Nephron progenitor cell (in vitro differentiated cells): Measurements from ENCODE around the gene CFD.

Experiments
- DNase-seq: peaks from one replicate; pipeline ENCODE4 v3.0.0; 2021
- H3K27ac Mint-ChIP-seq: 2 replicates; pipeline ENCODE4 v1.8.0; 2021; ENCODE audit warnings: mild to moderate bottlenecking, moderate library complexity, mixed read lengths
- H3K27me3 Mint-ChIP-seq: 2 replicates; pipeline ENCODE4 v1.8.0; 2021; ENCODE audit warnings: mild to moderate bottlenecking, low read depth, mixed read lengths; ENCODE audit not compliant: poor library complexity
- H3K36me3 Mint-ChIP-seq: 2 replicates; pipeline ENCODE4 v1.8.0; 2021; ENCODE audit warnings: low read depth, mixed read lengths
- H3K4me1 Mint-ChIP-seq: 2 replicates; pipeline ENCODE4 v1.8.0; 2021; ENCODE audit warnings: mixed read lengths
- H3K4me3 Mint-ChIP-seq: 2 replicates; pipeline ENCODE4 v1.8.0; 2021; ENCODE audit warnings: mild to moderate bottlenecking, moderate library complexity, mixed read lengths
- H3K9me3 Mint-ChIP-seq: 2 replicates; pipeline ENCODE4 v1.8.0; 2021; ENCODE audit warnings: mild to moderate bottlenecking, moderate library complexity, mixed read lengths
- TF ChIP-seq, protein P1 (sequence below): fragments of 200-600 bp; sonication (generic); IDR thresholded peaks from 2 replicates; pipeline ENCODE4 v1.5.0; 2021; ENCODE audit warnings: antibody characterized with exemption

CFD gene

DNA sequence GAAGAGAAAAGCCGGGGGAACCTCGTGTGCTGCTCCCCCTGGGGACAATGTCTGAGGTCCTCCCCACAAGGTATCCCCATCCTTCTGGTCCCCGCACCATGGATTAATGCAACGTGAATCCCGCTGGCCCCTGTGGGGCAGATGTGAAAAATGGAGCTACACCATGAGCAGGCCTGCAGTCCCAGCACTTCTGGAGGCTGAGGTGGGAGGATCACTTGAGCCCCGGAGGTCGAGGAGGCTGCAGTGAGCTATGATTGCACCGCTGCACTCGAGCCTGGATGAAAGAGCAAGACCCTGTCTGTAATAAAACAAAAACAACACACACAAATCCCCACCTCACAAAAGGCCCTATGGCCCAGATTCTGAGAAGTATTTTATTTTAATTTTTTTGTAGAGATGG, 1.2 kb upstream of the CFD start:
- no peak overlapping the region for H3K27ac Mint-ChIP-seq
- TF ChIP-seq, protein P1, sequence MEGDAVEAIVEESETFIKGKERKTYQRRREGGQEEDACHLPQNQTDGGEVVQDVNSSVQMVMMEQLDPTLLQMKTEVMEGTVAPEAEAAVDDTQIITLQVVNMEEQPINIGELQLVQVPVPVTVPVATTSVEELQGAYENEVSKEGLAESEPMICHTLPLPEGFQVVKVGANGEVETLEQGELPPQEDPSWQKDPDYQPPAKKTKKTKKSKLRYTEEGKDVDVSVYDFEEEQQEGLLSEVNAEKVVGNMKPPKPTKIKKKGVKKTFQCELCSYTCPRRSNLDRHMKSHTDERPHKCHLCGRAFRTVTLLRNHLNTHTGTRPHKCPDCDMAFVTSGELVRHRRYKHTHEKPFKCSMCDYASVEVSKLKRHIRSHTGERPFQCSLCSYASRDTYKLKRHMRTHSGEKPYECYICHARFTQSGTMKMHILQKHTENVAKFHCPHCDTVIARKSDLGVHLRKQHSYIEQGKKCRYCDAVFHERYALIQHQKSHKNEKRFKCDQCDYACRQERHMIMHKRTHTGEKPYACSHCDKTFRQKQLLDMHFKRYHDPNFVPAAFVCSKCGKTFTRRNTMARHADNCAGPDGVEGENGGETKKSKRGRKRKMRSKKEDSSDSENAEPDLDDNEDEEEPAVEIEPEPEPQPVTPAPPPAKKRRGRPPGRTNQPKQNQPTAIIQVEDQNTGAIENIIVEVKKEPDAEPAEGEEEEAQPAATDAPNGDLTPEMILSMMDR: no peak
- no peak overlapping the region for H3K4me3 Mint-ChIP-seq
- H3K9me3 Mint-ChIP-seq: no peaks in the 10 kb centered on the region
- H3K27me3 Mint-ChIP-seq: peaks cover 49% of the 10 kb centered on the region
- no peaks in the 10 kb centered on the region for H3K36me3 Mint-ChIP-seq
- DNase-seq: no peak
- no peaks in the 10 kb centered on the region for H3K4me1 Mint-ChIP-seq

DNA sequence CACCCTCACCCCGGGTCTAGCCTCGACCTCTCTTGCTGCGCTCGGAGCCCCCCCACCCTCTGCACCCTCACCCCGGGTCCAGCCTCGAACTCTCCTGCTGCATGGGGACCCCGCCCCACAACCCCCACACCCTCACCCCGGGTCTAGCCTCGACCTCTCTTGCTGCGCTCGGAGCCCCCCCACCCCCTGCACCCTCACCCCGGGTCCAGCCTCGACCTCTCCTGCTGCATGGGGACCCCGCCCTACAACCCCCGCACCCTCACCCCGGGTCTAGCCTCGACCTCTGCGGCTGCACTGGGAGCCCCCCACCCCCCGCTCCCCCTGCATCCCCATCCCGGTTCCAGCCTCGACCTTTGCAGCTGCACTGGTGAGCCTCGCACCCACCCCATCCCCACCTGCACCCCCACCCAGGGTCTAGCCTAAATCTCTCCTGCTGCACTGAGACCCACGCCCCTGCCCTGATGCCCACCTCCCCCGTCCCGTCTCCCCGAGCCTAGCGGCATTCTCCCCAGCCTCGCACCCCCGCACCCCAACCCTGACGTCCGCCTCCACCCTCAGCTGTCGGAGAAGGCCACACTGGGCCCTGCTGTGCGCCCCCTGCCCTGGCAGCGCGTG, 1.8 kb downstream of the CFD start:
- peaks cover 4% of the 10 kb centered on the region for H3K36me3 Mint-ChIP-seq
- no peak for DNase-seq
- H3K27me3 Mint-ChIP-seq: peaks cover 52% of the 10 kb centered on the region
- H3K27ac Mint-ChIP-seq: no peak overlapping the region
- TF ChIP-seq, protein P1: no peak
- no peak overlapping the region for H3K4me3 Mint-ChIP-seq
- no peaks in the 10 kb centered on the region for H3K4me1 Mint-ChIP-seq
- no peaks in the 10 kb centered on the region for H3K9me3 Mint-ChIP-seq

DNA sequence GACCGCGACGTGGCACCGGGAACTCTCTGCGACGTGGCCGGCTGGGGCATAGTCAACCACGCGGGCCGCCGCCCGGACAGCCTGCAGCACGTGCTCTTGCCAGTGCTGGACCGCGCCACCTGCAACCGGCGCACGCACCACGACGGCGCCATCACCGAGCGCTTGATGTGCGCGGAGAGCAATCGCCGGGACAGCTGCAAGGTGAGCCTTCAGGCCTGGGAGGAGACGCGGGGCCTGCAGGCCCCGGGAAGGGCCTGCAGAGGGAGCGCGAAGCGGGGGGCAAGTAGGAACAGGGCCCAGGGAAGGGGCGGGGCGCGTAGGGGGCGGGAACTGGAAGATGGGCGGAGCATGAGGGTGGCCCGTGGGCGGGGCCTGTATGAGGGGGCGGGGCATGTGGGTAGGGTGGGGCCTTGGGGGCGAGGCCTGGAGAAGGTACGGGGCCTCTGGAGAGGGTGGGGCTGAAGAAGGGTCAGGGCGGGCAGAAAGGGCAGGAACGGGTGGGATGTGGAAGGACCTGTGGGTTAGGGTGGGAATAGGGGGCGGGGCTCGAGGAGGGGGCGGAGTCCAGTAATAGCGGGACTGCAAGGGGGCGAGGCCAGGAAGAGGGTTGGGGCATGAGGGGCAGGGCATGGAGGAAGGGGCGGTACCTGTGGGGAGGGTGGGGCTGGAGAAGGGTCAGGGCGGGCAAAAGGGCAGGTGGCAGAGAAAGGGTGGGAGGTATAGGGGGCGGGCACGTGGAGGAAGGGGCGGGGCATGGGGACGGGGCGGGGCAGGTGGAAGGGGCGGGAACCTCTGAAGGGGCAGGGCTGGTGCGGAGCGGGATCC, 2.5 kb downstream of the CFD start:
- H3K36me3 Mint-ChIP-seq: peaks cover 4% of the 10 kb centered on the region
- no peaks in the 10 kb centered on the region for H3K4me1 Mint-ChIP-seq
- H3K27ac Mint-ChIP-seq: no peak overlapping the region
- H3K9me3 Mint-ChIP-seq: no peaks in the 10 kb centered on the region
- peaks cover 52% of the 10 kb centered on the region for H3K27me3 Mint-ChIP-seq
- peak; percentile 84 for DNase-seq
- TF ChIP-seq, protein P1: no peak
- H3K4me3 Mint-ChIP-seq: no peak overlapping the region

DNA sequence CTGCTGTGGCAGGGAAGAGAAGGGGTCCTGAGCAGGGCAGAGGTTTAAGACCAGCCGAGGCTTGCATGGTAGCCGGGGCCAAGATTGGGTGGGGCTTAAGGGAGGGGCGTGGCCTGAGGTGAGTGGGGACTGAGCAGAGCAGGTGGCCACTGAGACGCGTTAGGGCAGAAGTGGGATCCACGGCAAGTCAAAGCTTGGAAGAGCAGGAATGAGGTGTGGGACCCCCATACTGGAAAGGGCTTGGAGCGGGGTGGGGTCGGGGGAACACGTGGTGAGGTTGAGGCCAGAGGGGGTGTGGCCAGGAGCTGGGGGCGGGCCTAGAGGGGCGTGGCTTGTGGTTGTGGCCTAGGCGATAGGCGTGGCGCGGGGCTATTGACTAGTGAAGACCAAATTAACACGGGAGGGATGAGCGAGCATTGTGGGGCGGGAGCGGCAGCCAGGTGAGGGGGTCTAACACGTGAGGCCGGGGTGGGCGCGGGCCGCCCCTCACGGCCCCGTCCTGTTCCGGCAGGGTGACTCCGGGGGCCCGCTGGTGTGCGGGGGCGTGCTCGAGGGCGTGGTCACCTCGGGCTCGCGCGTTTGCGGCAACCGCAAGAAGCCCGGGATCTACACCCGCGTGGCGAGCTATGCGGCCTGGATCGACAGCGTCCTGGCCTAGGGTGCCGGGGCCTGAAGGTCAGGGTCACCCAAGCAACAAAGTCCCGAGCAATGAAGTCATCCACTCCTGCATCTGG, 3.3 kb downstream of the CFD start:
- TF ChIP-seq, protein P1: no peak
- Mint-ChIP-seq H3K36me3 (peaks cover 10% of the 10 kb centered on the region), H3K4me1 (peaks cover 6% of the 10 kb centered on the region), H3K9me3 (no peaks in the 10 kb centered on the region), H3K27ac (no peak overlapping the region), H3K4me3 (no peak overlapping the region), H3K27me3 (peaks cover 49% of the 10 kb centered on the region)
- DNase-seq: peak; percentile 79

DNA sequence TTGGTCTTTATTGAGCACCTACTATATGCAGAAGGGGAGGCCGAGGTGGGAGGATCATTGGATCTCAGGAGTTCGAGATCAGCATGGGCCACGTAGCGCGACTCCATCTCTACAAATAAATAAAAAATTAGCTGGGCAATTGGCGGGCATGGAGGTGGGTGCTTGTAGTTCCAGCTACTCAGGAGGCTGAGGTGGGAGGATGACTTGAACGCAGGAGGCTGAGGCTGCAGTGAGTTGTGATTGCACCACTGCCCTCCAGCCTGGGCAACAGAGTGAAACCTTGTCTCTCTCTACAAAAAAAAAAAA, 3.8 kb downstream of the CFD start:
- Mint-ChIP-seq H3K27ac (no peak overlapping the region), H3K36me3 (peaks cover 13% of the 10 kb centered on the region), H3K27me3 (peaks cover 48% of the 10 kb centered on the region), H3K9me3 (no peaks in the 10 kb centered on the region), H3K4me1 (peaks cover 6% of the 10 kb centered on the region), H3K4me3 (no peak overlapping the region)
- TF ChIP-seq, protein P1: no peak
- no peak for DNase-seq
